Mammary epithelial cell (primary cell): Measurements from ENCODE around the gene PIWIL4.

Experiments used
- EZH2 ChIP-seq: IDR thresholded peaks from 2 replicates; pipeline ENCODE4 v1.6.1; 2012; ENCODE audit warnings: low read length, inconsistent platforms, borderline replicate concordance
- TF ChIP-seq, protein P1 (sequence below), 2 donors: IDR thresholded peaks in 1 of 2; conservative IDR thresholded peaks in 1 of 2; 2 replicates each; pipeline ENCODE4 v1.5.1; 2011 to 2012; ENCODE audit warnings: inconsistent platforms in 2 of 2, low read length in 2 of 2, mild to moderate bottlenecking in 2 of 2, control low read depth in 1 of 2, low read depth in 1 of 2; ENCODE audit not compliant: insufficient read depth in 1 of 2; ENCODE audit errors: extremely low read depth in 1 of 2

DNA sequence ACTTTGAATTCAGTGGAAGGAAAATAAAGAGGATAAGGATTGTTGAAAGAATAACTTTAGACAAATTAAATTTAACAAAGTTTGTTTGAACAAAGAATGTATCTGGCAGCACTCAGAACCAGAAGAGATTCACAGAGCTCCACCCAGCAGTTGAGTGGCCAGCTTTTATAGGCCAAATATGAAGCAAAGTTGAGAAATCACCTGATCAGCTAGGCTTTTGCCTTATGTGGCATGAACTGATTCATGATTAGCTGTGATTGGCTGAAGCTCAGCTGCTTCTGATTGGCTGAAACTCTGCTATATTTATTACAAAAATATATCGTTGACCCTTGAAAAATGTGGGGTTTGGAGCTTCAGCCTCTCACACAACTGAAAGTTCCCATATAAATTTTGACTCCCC lies 62.6 kb downstream of the PIWIL4 start:
- TF ChIP-seq, protein P1, sequence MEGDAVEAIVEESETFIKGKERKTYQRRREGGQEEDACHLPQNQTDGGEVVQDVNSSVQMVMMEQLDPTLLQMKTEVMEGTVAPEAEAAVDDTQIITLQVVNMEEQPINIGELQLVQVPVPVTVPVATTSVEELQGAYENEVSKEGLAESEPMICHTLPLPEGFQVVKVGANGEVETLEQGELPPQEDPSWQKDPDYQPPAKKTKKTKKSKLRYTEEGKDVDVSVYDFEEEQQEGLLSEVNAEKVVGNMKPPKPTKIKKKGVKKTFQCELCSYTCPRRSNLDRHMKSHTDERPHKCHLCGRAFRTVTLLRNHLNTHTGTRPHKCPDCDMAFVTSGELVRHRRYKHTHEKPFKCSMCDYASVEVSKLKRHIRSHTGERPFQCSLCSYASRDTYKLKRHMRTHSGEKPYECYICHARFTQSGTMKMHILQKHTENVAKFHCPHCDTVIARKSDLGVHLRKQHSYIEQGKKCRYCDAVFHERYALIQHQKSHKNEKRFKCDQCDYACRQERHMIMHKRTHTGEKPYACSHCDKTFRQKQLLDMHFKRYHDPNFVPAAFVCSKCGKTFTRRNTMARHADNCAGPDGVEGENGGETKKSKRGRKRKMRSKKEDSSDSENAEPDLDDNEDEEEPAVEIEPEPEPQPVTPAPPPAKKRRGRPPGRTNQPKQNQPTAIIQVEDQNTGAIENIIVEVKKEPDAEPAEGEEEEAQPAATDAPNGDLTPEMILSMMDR (conservative IDR thresholded peaks at IDR 0.05 in 1 of 2, IDR thresholded peaks at IDR 0.05 in 1 of 2; ENCODE audit: extremely low read depth in 1 of 2, insufficient read depth in 1 of 2, low read depth in 1 of 2, low read length in 2 of 2), result no peak
- TF ChIP-seq EZH2, result no peak
